NOMO-1 treated with DMSO at 0.1 percent for 48 hours (cell line): ENCODE data around the gene RNF115.
"Not testable (repeated sequence)": the region's sequence is repeated elsewhere in the genome, so short reads cannot be mapped to it uniquely, and the experiment has no call there.

Experiments
- DNase-seq: peaks from one replicate; lab custom pipeline; 2025; ENCODE audit not compliant: unreplicated experiment; lab: John Stamatoyannopoulos, UW

Gene RNF115

DNA sequence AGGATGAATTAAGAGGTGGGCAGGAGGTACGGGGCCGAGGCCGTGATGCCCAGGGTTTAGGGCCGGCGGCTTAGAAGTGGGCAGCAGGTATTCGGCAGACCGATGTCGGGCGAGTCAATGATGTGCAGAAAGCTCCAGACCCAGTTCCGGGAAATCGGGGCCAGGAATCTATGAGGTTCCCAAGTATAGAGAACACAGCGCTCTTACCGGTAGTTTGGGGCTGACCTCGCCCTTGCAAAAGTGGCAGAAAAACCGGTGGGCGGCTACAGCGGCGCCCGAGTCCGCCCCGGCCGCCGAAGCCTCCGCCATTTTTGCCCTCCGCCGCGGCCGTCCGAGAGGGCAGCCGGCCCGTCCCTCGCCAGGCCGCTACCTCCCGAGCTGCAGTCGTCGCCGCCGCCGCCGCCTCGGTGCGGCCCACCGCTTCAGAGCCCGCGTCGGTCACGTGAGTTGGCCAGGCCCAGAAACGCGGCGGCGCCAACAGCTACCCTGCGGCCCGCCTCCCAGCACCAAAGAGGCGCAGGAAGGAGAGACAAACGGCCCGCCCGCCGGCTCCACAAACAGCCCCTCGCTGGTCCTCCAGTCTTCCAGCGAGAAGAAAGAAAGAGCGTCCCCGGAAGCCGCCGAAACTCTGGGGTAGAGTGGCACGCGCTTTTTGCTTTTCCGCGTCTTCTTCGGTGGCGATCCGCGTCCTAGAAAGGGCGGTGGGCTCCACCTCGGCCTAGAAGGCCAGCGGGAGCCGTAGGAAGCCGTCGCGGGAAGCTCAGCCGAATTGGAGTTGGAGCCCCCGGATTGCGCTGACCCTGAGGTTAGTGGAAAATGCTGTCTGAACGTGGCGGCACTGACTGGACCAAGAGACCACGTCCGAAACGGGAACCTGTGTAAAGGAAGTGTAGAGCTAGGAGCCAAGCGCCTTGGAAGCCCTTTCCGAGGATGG, at the start of gene RNF115, which contains the start of gene POLR3C:
TSS of gene RNF115 (minus strand) at position 531 of the 934 bp plus-strand sequence. CDS start at position 309, 222 bp downstream.
TSS of gene POLR3C (plus strand) at position 636 of the 934 bp plus-strand sequence. CDS start 1,577 bp downstream, outside the sequence.
- DNase-seq, result peak; percentile 95

DNA sequence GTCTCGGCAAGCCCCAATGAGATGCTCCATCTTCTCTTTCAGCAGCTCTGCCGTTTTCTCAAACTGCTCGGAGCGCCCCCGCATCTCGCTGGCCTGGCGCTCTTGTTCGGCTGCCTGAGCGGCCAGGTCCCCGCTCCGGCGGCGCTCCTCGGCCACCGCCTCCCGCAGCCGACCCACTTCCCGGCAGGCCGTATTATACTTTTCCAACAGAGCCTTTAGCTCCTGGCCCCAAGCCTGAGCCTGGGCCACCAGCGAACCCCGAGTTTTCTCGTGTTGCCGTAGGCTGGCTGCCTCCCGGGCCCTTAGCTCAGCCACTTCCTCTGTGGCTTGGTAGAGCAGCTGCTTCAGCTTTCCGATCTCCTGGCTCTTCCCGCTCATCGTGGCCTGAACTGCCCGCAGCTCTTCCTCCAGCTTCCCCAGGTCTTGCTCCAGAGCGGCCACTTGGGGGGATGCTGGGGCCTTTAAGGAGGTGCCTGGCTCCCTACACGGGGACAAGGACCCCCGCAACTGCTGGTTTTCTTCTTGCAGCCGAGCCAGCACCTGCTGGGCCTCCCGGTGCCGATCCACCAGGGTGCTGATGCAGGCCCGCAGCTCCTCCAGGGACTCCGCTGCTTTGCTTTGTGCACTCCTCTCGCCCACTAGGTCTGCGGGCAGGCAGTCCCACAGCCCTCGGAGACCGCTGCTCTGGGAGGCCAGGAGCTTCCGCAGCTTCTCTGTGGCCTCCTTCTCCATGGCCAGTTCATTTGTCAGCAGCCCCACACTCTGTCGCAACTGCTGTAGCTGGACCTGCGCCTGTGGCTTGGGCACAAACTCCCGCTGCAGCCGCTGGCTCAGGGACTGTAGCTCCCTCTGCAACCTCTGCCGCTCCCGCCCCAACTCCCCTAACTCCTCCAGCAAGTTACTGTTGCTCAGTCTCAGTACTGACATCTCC, 48.4 kb upstream of the RNF115 start:
- DNase-seq, result peak; percentile 54

DNA sequence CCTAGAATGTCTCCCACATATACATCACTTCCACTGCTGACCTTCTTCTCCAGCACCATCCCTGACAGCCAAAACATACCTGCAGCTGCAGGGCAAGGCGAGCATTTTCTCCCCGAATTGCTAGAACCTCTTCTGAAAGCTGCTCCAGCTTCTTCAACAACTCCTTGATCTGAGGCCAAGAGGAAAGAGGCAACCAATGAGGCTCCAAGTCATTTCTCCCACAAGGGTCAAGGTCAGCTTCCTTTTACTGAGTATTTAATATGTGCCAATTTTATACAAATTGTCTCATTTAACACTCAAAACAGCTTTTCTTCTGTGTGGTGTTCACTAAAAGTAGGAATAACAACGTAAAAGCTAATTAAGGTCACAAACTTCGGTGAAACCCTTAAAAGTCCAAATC, 44.3 kb upstream of the RNF115 start:
- no peak for DNase-seq

DNA sequence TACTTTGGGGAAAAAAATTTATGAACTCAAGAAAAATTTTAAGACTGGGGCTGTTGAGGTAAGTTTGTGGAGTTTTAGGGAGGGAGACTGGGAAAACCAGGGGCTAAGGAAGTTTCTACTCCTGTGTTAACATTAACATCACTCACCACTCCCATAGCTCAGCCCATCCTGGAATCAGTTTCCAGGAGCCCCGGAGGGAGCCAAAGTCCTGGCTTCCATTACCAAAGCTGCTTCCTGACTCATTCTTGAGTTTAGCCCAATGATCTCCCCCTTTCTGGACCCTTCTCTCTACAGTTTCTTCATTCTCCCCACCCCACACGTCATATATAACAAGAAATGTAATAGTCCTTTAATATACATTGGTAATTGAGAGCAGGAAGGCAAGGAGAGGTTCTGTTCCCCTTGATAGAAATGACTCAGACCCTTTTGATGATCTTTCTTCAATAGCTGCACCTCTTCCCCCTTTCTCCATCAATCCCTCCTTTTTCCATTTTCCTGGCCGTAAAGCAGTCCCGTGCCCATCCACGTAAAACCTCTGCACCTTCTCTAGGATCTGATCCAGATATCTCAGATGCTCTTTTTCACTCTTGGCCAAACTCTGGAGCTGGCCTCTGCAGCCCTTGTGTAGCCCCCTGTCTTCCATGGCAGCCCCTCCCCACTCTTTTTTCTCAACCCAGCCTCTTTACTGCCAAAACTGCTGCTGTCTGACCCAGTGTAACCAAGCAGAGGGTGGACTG, 39.6 kb upstream of the RNF115 start:
- no peak for DNase-seq

DNA sequence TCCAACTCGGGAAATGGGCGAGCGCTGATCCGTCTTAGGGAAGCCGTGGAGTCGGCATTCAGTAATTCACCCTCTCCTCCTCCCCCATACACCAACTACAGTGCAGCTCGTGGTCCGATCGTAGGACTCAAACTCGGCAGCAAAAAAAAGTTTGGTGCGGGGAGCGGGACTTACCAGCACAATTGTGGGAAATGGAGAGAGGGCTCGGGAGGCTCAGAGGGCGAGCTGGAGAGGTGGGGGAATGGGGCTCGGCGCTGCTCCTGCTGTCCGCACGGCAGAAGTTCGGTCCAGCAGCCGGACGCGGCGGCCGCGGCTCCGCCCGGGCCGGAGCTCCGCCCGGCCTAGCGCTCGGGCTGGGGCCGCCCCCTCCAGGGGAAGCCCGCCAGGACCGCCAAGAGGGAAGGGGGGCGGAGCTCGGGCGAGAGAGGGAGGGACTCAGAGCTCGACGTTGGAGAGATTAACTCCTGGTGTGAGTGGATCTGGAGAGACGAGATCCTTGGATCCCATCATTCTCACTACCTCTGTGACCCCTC, 35.7 kb upstream of the RNF115 start:
- peak; percentile 75 for DNase-seq

DNA sequence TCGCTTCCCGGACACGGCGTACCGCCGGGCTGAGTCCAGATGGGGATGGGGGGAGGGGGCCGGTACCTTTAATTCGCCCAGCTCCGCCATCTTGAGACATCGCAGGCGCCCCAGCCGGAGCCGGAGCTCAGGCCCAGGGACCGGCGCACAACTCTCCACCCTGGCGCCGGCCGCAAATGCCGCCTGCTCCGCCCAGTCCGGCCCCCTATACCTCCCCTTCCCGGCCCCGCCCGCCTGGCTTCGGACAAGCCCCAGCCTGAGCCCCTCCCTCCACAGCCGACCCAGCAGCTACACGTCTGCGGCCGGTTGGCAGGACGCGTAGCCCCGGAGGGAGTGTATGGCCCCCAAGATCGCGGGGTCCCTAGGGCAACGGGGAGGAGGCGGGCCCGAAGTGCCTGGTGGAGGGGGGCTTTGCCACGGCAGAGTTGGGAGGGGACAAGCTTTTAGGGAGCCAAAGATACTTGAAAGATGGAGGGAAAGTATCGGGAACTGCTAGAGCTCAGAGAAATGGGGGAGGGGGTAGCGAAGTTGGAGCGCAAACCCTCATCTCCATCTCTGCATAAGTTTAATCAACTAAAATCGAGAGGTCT, 35.1 kb upstream of the RNF115 start, which contains the start of gene PIAS3:
TSS of gene PIAS3 (minus strand) at position 181 of the 590 bp plus-strand sequence. CDS start at position 90, 91 bp downstream.
- peak; percentile 89 for DNase-seq

DNA sequence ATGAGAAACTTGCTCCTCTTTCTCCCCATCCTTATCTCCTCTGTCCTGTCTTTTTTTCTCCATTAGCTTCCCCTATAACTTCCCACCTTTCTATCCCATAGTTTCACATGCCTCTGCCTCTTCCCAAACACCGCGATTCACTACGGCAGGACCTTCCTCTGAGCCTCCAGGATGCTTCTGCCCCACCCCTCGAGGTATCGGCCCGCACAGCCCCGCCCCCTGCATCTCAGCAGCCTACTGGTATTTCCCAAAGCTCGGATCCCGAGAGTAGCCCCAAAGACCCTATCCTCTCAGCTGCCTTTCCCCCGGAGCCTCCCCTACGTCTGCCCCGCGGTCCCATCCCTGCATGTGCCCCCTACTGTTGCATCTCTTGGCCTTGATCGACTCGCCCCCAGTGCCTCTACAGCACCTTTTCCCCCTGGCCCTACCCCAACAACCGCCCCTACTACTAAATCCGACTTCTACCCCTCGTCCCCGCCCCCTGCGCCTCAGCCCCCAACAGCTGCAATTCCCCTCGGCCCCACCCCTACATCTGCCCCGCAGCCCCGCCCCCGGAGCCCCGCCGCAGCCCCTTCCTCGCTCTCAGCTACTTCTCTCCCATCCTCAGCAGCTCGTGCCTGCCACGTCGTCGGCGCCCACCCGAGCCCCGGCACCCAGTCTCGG, 34.5 kb upstream of the RNF115 start:
- DNase-seq, result no peak

DNA sequence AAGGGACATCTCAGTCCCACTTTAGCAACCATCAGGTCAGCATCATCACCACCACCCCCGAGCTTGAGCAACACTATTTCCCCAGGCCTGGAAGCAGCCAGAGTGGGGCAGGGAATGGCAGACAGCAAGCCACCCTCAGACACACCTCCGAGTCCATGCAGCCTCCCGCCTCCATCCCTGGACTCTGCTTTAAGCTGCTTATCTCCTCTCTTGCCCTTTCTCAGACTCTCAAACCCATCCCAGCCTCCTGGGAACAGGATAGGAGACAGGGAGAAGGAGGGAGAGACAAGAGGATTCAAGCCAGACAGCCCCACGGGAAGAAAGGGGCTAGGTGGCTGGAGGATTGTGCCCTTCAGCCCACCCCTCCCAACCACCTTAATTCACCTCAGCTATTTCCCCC, 33.3 kb upstream of the RNF115 start:
- no peak for DNase-seq

DNA sequence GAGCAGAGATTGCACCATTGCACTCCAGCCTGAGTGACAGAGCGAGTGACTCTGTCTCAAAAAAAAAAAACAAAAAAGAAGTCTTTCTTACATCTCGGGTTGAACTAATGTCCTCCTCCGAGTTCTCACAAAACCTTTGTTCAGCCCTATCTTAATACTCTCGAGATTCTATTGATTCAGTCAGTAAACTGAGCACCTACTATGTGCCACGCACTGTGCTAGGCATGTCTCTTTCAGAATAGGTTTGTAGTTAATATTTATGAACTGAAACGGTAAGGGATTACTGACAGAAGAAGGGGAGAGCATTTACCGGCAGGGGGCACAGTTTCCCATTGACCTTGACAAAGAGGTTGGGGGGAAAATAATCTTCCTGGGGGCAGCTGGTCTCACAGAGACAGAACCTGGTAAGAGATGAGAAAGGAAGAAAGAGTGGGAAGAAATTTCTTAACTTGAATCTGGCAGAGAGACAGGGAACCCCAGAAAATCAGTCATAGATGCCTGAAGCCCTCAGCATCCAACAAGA, 31.6 kb upstream of the RNF115 start:
- DNase-seq, result no peak

DNA sequence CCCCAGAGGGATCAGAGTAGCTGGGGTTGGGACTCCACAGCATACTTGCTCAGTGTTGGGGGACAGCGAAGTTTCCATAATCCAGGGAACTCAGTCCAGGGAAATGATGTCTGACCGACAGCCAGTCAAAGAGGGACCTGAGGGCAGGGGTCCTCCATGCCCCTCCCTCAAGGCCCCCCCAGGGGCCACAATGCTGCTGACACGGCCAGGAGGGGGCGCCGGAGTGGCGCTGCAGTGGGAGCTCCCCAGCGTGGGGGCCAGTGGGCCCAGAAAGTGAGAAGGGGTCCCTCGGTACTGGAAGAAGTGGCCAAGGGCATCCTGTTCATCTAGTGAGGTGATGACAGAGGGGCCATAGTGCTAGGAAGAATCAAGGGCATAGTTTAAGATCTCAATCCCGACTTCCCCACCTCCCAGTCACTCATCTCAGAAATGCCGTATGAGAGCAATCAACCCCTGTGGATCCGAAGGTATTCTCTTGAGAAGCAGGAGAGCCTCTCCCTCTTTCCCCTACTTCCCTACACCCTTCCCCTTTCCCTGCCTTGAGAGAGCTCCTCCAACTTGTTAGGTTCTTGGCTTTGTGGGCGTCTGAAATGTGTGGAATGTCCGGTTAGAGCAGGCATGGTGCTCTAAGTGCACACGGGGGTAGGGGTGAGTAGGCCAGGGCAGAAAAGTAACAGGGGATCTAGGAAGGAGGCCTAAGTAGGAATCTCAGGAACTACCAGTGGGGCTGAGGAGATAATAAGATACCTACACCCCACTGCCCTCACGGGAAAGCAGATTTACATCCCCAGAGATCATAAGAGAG, 25.7 kb upstream of the RNF115 start:
- DNase-seq, result no peak

DNA sequence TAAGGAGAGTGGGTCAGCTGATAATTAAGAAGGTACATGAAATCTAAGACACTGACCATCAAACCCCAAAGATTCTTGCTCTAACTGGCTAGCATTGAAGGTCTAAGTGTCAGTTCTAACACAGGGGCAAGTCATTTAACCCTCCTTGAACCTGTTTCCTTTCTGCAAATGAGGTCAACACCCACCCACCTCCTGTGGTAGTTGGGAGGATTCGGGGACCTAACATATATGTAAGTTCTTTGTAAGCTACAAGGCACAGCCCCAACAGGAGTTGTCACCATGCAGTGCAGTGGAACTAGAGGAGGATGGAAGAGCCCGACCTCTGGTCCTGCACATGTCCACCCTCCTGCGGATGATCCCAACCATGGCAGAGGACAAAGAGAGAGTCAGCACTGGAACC, 23.9 kb upstream of the RNF115 start:
- DNase-seq, result no peak

DNA sequence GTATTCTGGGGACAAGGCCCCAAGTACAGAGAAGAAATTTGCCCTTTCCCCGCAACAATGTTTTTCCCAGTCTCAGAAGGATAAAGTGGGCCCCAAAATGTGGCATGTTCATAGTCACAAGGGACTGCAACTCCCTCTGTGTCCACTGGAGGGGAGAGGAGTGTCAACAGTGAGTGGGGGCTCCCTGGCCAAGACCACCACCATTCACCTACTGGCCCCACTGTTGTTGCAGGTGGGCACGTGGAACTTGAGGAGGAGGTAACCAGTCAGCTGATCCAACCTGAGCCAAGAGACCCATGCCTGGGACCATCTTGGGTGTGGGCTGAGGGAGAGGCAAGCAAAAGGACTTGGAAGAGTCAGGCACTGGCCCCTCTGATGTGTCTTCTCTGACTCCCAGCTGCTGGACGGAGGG, 22.3 kb upstream of the RNF115 start:
- peak; percentile 3 for DNase-seq

DNA sequence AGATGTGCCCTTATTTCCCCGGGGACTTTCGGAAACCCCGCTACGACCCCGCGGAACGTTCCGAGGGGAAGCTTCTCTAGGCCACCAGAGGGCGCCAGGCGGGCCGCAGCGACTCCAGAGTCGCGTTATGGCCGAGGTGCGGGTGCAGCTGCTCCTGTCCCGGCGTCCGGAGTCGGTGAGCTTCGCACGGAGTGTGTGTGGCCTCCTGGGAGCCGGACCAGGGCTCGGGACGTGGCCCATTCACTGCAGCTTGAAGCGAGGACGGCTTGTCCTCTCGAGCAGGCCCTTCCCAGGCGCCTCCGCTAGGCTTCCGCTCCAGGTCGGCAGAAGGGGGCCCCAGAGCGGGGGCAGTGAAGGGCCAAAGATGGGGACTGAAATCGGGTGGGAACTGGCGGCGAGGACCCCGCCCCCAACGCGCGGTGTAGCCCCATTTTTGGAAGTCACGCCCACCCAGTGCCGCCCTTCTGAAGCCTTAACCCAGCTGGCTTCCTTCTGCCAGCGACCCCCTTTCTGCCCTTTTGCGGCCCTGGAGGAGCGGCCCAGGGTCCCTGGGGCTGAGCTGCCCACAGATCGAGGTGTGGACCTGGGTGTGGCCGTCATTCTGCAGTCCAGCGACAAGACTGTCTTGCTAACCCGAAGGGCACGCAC, 21.7 kb upstream of the RNF115 start, which contains the start of gene NUDT17:
TSS of gene NUDT17 (plus strand) at position 117 of the 648 bp plus-strand sequence. CDS start at position 128, 11 bp downstream.
- peak; percentile 36 for DNase-seq

DNA sequence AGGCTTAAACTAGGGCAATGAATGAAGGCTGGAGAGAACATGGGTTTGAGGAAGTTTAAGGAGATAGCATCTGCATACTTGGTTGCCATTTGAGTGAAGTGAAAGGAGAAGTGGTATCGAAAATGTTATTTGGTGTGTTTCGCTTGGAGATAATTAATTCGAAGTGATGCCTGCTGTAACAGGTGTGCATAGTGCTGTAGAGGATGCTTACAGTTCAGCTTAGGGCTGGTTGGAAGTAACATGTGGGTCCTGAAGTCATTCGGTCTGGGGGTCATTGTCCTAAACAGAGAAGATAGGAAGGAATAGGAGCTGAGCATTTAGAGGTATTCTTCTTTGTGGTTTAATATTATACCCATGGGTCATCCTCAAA, 21.2 kb upstream of the RNF115 start:
- peak; percentile 87 for DNase-seq

DNA sequence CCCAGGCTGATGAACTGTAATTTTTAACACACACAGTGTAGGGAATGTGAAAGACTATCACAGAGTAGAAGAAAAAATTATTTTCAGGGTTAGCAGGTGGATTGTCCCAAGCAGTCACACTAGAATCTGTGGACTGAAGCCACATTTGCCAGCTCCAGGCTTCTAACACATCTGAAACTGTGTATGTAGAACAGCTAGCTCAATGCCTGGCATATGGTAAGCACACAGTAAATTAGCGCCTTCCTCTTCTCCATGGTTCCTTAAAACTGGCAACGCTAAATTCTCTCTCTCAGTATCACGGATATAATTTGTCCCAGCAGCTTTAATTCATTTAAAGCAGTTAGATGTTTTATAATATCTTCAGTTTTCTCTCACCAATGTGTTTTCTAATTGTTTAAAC, 19.1 kb upstream of the RNF115 start:
- no peak for DNase-seq

DNA sequence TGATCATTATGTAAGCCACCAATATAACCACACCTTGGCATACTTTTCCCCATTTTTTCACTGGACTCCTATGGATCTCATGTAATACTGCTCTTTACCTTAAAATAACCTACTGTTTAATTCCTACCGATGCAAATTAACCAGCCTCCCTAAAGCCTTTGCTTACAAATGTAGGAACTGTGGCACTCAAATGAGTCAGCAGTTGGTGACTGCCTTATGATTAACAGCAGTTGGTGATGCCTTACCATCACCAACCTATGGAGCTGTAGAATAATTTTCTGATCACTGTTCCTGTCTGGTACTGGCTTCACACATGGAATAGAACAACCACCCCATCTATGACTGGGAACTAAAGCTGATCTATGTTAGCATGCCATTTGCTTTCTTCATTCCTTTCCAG, 13.8 kb upstream of the RNF115 start:
- DNase-seq, result no peak

DNA sequence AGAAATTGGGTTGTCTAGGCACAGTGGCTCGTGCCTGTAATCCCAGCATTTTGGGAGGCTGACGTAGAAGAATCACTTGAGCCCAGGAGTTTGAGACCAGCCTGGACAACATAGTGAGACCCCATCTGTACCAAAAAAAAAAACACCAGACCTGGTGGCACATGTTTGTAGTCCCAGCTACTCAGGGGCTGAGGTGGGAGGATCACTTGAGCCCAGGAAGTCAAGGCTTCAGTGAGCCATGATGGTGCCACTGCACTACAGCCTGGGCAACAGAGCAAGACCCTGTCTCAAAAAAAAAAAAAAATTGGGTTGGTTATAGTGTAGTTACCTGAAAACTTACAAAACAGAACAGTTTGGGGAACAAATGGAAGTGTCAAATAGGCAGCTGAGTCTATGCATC, 6.9 kb upstream of the RNF115 start:
- DNase-seq, result not testable (repeated sequence)
